GM19397 (cell line): ENCODE data around the gene LRRTM4.

Experiments
- ATAC-seq: cut with Tn5 transposase; IDR thresholded peaks from one replicate; pipeline ENCODE4 v1.9.1; 2021; ENCODE audit warnings: mild to moderate bottlenecking, moderate library complexity; ENCODE audit not compliant: unreplicated experiment

LRRTM4 gene

GRCh38 chr2:77007686-77008085 is 514.5 kb downstream of the LRRTM4 start:
- no peak for ATAC-seq

GRCh38 chr2:77005522-77005921 is 516.7 kb downstream of the LRRTM4 start:
- no peak for ATAC-seq

GRCh38 chr2:77001895-77002294 is 520.3 kb downstream of the LRRTM4 start:
- ATAC-seq, result no peak

GRCh38 chr2:76998704-76999103 is 523.5 kb downstream of the LRRTM4 start:
- ATAC-seq, result no peak

- no peak for ATAC-seq
These were observed 524.0 kb downstream of the LRRTM4 start for GRCh38 chr2:76998152-76998551.

GRCh38 chr2:76997296-76997695 is 524.9 kb downstream of the LRRTM4 start:
- no peak for ATAC-seq

GRCh38 chr2:76985387-76986136 is 536.6 kb downstream of the LRRTM4 start:
- no peak for ATAC-seq

- no peak for ATAC-seq
These were observed 537.8 kb downstream of the LRRTM4 start for GRCh38 chr2:76984359-76984758.

GRCh38 chr2:76980067-76980787 is 541.9 kb downstream of the LRRTM4 start:
- no peak for ATAC-seq

GRCh38 chr2:76977846-76978727 is 544.1 kb downstream of the LRRTM4 start:
- no peak for ATAC-seq

GRCh38 chr2:76975752-76976151 is 546.4 kb downstream of the LRRTM4 start:
- no peak for ATAC-seq

GRCh38 chr2:76973610-76974009 is 548.6 kb downstream of the LRRTM4 start:
- ATAC-seq, result no peak

- no peak for ATAC-seq
These were observed 556.4 kb downstream of the LRRTM4 start for GRCh38 chr2:76965772-76966171.

GRCh38 chr2:76958749-76959148 is 563.4 kb downstream of the LRRTM4 start:
- no peak for ATAC-seq

- peak; percentile 73 for ATAC-seq
These were observed 568.3 kb downstream of the LRRTM4 start for GRCh38 chr2:76953733-76954347.

GRCh38 chr2:76946631-76947145 is 575.5 kb downstream of the LRRTM4 start:
- no peak for ATAC-seq

GRCh38 chr2:76940559-76940958 is 581.6 kb downstream of the LRRTM4 start:
- no peak for ATAC-seq

- no peak for ATAC-seq
These were observed 584.0 kb downstream of the LRRTM4 start for GRCh38 chr2:76938153-76938552.

- ATAC-seq, result no peak
These were observed 589.6 kb downstream of the LRRTM4 start for GRCh38 chr2:76932550-76932949.

- no peak for ATAC-seq
These were observed 592.0 kb downstream of the LRRTM4 start for GRCh38 chr2:76930056-76930744.
